ENCODE results near the gene NRXN2.

DNA sequence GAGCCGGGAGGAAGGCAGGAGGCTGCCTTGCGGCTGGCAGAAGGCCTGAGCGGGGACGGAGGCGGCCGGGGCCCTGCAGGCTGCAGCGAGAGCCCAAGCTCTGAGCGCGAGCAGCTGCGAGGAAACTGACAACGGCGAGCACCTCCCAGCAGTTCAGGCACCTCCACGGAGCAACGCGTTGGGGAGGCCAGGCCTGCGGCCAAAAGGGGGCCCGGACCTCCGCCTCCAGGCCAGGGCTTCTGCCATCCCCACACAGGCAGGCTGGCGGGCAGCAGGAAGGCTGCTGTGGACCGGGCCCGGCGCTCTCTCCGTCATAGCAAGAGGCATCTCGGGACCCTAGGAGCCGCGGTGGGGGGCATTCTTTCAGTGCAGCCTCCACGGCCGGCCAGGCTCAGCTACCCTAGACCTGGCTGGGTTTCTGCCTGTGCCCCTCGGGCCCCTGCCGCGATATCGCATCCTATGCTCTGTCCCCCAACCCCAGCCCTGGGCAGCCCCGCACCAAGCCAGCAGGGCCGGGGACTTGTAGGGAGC is 154.9 kb downstream of the NRXN2 start:
- TF ChIP-seq, protein P1, sequence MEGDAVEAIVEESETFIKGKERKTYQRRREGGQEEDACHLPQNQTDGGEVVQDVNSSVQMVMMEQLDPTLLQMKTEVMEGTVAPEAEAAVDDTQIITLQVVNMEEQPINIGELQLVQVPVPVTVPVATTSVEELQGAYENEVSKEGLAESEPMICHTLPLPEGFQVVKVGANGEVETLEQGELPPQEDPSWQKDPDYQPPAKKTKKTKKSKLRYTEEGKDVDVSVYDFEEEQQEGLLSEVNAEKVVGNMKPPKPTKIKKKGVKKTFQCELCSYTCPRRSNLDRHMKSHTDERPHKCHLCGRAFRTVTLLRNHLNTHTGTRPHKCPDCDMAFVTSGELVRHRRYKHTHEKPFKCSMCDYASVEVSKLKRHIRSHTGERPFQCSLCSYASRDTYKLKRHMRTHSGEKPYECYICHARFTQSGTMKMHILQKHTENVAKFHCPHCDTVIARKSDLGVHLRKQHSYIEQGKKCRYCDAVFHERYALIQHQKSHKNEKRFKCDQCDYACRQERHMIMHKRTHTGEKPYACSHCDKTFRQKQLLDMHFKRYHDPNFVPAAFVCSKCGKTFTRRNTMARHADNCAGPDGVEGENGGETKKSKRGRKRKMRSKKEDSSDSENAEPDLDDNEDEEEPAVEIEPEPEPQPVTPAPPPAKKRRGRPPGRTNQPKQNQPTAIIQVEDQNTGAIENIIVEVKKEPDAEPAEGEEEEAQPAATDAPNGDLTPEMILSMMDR (tag by site-specific recombination; IDR thresholded peaks at IDR 0.05): no peak
- TF ChIP-seq ZNF501 (tag by site-specific recombination; IDR thresholded peaks at IDR 0.05) (no peak), ZNF146 (tag by site-specific recombination; IDR thresholded peaks at IDR 0.05) (no peak), ZNF311 (tag by site-specific recombination; IDR thresholded peaks at IDR 0.05; ENCODE audit: borderline replicate concordance) (no peak), ZNF660 (tag by site-specific recombination; IDR thresholded peaks at IDR 0.05) (no peak), MEIS1 (CRISPR knock-in tag; IDR thresholded peaks at IDR 0.05; ENCODE audit: borderline replicate concordance) (no peak)
- TF ChIP-seq, protein P2, sequence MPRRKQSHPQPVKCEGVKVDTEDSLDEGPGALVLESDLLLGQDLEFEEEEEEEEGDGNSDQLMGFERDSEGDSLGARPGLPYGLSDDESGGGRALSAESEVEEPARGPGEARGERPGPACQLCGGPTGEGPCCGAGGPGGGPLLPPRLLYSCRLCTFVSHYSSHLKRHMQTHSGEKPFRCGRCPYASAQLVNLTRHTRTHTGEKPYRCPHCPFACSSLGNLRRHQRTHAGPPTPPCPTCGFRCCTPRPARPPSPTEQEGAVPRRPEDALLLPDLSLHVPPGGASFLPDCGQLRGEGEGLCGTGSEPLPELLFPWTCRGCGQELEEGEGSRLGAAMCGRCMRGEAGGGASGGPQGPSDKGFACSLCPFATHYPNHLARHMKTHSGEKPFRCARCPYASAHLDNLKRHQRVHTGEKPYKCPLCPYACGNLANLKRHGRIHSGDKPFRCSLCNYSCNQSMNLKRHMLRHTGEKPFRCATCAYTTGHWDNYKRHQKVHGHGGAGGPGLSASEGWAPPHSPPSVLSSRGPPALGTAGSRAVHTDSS (tag by site-specific recombination; IDR thresholded peaks at IDR 0.05): no peak
- TF ChIP-seq, protein P3, sequence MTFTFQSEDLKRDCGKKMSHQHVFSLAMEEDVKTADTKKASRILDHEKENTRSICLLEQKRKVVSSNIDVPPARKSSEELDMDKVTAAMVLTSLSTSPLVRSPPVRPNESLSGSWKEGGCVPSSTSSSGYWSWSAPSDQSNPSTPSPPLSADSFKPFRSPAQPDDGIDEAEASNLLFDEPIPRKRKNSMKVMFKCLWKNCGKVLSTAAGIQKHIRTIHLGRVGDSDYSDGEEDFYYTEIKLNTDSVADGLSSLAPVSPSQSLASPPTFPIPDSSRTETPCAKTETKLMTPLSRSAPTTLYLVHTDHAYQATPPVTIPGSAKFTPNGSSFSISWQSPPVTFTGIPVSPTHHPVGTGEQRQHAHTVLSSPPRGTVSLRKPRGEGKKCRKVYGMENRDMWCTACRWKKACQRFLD (tag by site-specific recombination; IDR thresholded peaks at IDR 0.05): no peak
- TF ChIP-seq, protein P4, sequence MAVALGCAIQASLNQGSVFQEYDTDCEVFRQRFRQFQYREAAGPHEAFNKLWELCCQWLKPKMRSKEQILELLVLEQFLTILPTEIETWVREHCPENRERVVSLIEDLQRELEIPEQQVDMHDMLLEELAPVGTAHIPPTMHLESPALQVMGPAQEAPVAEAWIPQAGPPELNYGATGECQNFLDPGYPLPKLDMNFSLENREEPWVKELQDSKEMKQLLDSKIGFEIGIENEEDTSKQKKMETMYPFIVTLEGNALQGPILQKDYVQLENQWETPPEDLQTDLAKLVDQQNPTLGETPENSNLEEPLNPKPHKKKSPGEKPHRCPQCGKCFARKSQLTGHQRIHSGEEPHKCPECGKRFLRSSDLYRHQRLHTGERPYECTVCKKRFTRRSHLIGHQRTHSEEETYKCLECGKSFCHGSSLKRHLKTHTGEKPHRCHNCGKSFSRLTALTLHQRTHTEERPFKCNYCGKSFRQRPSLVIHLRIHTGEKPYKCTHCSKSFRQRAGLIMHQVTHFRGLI (tag by site-specific recombination; IDR thresholded peaks at IDR 0.05): no peak
